NOMO-1 treated with DMSO at 0.1 percent for 48 hours (cell line): ENCODE results near the gene GALNS.
"Not testable (repeated sequence)": the region's sequence is repeated elsewhere in the genome, so short reads cannot be mapped to it uniquely, and the experiment has no call there.

ENCODE experiments used
- DNase-seq: peaks from one replicate; lab custom pipeline; 2025; ENCODE audit not compliant: unreplicated experiment; lab: John Stamatoyannopoulos, UW

The GALNS gene

DNA sequence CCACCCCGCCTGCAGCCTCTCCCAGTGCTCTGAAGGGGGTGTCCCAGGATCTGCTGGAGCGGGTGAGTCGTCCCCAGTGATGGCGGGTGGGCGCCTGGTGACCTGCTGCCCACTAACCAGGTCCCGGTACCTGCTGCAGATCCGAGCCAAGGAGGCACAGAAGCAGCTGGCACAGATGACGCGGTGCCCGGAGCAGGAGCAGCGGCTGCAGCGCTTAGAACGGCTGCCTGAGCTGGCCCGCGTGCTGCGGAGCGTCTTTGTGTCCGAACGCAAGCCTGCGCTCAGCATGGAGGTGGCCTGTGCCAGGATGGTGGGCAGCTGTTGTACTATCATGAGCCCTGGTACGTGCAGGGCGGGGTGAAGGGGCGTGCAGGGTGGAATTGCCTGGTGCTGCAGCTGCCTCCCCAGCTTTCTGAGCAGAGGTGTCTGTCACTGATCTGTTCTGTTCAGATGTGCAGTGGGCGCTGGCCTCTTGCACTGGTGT is 49.6 kb downstream of the GALNS start:
- DNase-seq = no peak

DNA sequence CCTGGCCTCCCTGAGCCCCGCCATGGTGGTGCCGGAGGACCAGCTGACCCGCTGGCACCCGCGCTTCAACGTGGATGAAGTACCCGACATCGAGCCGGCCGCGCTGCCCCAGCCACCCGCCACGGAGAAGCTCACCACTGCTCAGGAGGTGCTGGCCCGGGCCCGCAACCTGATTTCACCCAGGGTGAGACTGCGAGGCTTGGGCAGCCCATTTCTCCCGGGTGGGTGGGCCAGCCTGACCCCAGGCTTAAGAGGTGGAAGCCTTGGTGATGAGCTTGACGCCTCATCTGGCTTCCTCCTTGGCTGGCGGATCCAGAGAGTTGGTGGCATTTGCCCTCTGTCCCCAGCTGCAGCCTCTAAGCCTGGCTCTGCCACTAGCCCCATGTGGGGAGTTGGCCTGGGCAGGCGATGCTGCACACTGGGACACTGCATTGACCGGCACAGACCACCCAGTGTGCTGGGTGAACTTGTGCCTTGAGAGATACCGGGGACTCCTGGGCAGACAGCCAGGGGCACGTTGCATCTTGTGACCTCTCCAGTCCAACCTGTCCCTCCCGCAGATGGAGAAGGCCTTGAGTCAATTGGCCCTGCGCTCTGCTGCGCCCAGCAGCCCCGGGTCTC is 50.1 kb downstream of the GALNS start:
- no peak for DNase-seq

DNA sequence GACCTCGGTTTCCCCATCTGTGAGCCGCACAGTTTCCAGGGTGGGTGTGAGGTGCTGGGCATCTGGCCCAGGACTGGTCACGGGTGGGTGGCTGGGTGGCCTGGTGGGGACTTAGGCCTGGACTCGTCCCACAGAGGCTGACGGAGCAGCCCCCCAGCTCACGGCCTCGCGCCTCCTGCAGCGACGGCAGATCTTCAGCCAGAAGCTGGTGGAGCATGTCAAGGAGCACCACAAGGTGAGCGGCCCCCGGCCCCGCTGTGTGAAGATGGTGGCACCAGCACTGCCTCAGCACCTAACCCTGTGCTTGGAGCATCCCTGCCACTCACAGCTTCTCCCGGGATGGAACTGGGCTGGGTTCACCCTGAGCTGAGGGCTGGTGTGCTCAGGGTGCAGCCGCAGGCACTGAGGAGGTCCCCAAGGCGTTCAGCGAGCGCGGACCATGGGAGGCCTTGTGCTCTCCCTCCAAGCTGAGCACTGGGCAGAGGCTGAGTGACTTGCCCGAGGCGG is 50.8 kb downstream of the GALNS start:
- DNase-seq = no peak

DNA sequence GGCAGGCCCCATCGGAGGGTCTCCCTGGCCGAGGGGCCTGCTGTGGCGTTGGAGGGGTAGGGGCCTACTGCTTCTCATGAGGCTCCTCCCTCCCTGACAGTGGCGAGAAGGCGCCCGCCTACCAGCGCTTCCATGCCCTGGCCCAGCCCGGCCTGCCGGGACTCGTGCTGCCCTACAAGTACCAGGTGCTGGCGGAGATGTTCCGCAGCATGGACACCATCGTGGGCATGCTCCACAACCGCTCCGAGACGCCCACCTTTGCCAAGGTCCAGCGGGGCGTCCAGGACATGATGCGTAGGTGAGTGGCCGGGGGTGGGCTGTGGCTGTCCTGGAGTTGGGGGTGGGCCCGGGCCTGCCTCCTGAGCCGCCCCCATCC is 51.4 kb downstream of the GALNS start:
- no peak for DNase-seq

DNA sequence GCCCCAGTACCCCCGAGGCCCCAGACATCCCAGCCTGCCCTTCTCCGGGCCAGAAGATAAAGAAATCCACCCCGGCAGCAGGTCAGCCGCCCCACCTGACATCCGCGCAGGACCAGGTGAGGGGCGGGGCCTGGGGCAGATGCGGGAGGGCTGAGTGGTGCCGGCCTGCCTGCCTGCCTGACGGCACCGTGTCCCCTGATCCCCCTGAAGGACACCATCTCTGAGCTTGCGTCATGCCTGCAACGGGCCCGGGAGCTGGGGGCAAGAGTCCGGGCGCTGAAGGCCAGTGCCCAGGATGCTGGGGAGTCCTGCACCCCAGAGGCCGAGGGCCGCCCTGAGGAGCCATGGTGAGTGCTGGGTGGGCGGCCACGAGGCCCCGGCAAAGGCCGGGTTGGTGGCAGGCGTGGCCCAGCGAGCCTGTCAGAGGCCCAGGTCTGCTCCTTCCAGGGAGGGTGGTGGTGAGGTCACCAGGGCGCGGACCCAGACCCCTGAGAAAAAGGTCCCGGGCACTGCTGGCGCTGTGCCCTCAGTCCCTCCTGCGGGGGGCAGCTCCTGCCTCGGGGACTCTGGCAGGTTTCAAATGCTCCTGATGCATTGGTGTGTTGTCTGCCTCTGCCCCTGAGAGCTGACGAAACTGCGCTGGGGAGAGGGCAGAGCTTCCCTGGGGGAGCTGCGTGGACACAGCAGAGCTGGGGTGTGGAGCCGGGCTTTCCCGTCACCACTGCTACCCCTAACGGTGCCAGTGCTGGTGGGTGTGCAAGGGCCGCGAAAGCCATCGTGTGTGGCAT is 52.0 kb downstream of the GALNS start:
- DNase-seq = no peak

DNA sequence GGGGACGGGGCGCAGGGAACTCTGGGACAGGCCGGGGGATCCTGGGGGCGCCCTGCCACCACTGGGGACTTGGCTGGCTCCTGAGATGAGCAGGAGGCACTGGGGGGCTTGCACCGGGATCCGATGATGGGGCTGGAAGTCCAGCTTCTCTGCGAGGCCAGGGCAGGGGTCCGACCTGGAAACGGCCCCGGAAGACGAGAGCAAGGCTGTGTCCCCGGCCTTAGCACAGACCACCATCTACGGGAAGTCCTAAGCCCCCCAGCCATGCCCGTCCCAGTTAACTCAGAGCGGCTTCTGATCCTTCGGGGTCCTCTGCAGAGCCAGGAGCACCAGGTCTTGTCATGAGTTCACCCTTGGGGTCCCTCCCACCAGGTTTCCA is 52.6 kb downstream of the GALNS start:
- DNase-seq = no peak

DNA sequence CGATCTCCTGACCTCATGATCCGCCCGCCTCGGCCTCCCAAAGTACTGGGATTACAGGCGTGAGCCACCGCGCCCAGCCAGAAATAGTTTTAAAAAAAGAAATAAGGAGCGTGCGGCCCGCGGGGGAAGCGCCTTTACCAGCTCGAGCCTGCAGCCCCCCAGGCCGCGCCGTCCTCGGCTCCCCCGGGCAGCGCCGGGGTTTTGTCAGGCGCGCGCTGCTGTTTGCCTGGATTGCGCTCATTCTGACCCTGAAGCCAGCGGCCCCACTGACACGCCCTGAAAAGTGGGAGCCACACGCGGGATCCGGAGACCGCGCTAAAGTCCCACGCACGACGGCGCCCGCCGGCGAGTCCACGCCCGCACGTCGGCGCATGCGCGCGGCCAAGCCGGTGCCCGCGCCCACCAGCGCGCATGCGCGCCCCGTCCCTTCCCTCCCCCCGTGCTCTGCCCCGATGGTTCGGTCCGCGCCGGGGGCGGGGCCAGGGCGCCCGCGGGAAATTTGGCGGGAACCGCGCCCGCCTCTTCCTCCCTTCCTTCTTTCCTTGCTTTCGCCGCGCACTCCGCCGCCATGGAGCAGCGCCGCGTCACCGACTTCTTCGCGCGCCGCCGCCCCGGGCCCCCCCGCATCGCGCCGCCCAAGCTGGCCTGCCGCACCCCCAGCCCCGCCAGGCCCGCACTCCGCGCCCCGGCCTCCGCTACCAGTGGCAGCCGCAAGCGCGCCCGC is 53.3 kb downstream of the GALNS start, which contains the start of gene CDT1:
Gene CDT1, plus strand, starts transcription at position 526 of the 724 bp plus-strand sequence. Its CDS starts 43 bp downstream, at position 569.
- DNase-seq = peak; percentile 64

DNA sequence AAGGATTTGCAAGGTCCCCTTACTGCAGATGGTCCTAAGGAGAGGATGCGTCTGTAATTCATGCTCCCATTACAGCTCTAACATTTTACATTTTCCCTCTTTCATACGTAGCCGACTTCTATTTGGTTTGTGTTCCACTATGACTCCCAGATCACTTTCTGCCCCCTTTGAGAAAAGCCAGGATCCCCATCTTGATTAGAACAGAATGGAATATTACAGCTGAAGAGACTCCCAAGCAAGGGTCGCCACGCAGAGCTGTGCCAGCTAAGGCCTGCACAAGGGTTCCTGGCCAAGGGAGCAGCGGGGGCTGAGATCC is 56.5 kb downstream of the GALNS start:
- DNase-seq = no peak

DNA sequence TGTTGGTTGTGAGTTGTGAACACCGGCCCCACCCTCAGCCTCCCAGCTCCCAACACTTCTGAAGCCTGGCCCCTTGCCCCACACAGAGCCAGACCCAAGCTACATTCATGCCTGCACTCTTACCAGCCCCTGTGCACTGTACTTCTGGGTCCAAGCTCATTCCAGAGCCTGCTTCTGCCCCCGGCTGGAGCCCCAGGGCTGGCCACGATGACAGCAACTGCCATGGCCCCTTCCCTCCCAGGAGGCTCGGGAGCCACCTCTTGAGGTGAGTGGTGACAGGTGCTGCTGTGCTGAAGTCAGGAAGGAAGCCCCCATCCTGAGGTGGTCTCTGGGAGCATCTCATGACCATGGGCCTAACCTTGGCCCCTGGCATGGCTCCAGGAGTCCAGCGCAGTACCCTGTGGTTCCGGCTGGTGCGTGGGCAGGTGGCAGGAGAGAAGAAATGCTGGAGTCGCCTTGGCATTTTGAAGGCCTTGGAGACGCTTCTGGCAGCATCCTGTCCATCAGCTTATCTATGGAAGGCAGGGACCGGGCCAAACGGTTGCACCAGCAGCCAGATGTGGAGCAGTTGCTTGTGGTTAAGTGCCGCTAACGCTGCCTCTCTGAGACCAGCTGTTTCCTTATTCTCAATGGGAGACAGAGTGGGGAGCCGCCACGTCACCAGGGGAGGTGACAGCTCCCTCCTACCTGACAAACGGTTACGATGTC is 57.0 kb downstream of the GALNS start:
- DNase-seq = peak; percentile 71

DNA sequence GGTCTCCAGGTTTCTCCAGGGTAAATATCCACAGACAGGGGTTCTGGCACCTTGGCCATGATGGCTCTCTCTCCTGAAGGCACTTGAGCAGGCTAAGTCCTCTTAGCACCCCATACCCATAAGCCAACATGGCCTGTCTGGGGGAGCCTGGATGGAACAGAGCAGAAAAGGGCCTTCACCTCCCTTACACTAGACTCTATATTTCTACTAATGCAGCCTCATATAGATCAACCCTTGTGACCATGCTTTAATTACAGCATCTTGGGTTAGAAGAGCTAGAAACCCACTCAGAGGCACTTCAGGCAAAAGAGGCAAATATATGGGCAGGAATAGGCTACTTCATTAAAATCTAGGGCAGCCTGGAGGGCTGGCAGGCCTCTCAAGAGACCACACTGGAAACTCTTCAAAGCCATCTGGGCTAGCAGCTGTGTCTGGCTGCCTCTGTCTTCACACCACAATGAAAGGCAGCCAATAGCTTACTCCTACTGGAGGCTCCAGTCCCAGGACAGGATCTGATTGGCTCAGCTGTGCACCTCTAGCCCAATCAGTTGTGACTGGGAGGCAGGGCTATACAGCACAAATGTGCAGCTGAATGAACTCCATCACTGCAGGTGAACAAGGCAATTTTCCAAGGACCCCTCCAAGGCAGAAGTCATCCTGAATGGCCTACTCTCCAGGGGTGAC is 57.8 kb downstream of the GALNS start:
- no peak for DNase-seq

DNA sequence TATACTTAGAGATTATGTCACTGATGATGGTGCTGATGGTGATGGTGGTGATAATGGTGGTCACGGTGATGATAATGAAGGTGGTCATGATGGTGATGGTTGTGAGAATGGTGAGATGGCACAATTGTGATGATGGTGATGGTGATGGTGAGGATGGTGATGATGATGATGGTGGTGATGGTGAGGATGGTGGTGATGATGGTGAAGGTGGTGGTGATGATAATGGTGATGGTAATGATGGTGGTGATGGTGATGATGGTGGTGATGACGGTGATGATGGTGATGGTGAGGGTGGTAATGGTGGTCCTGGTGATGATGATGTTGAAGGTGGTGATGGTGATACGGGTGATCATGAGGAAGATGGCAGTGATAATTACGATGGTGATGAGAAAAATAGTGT is 58.7 kb downstream of the GALNS start:
- no peak for DNase-seq

DNA sequence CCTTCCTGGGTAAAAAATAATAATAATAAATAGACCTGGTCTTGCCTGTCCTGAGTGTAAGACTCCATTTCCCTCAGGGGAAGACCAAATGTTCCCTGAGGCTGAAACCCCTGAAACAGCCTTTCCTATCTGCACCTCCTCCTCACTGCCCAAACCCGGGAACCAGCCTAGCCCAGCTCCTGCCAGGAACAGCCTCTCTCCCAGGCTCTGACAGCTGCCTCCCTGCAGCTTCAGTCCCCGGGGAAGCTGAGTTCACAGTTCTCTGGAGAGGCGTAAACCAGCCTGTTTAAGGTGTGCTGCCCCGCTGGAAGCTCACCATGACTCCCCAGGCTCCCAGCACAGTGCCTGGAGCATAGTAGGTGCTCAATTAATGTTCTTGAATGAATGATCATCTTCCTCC is 60.5 kb downstream of the GALNS start:
- no peak for DNase-seq

DNA sequence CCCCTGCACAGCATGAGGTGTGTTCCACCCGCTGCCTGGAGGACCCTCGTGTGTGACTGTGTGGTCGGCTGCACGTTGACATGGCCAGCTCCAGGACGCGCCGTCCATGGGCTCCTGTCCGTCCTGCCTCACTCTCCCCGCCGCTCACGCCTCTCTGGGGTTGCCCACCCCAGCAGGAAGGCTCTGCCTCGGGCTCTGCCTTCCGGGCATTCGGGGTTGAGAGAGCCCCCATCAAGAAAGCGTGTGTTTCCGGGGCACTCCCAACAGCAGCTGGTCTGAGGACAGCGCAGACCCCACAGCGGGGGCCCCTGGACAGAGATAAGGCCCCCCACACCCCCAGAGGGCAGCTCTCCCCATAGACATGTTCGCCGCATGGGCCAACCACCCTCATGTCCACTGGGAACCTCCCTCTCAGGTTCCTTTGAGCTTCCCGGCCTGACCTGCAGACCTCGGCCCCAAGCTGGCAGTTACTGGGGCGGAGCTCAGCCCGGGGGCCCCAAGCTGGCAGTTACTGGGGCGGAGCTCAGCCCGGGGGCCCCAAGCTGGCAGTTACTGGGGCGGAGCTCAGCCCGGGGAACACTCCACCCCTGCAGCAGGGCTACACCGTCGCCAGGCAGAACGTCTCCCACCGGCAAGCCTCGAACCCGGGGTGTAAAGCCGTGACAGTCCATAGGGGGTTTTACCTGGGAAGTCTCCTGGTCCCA is 63.3 kb downstream of the GALNS start:
- DNase-seq = peak; percentile 71

DNA sequence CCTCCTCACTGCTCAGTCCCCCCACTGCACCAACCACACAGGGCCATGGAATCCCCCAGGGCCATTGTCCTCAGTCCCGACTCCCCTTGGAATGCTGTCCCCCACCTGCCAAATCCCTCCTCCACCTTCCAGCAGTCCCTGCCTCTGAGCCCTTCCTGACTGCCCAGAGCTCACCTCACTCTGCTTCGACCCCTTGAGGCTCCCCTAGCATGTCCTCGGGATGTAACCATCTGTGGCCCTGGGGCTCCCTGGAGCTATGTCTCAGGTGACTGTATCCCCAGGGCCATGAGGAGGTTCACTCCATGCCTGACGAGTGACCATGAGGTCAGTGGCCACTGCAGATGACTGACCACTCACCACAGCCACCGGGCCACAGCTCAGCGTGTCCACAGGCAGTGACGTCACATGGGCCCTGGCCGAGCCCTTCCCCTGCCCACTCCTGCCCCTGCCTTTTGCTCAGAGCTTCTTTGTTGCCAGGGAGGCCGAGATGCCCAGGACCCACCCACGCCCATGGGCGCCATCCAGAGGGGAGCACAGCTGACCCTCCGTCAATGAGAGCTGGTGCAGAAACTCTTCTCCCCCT is 64.0 kb downstream of the GALNS start:
- no peak for DNase-seq

DNA sequence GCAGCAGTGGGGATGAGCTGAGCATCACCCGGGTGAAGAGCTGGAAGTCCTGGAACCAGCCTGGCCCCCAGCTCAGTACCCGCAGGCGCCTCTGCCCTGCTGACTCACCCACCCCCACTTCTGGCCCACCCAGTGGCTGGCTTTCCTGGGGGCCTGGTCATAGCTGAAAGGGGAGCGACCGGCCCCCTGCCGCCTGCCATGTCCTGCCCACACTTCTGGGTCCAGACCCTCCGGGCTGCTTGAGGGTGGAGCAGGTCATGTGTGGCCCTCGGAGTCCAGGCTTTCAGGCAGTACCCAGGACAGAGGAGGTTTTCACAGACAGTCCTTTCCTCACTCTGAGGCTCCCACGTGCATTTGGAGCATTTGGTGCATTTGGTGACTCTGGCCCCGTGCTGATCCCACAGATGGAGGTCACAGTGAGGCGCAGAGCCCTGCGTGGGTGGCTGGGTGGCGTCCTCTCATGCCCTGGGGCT is 64.6 kb downstream of the GALNS start:
- DNase-seq = no peak

DNA sequence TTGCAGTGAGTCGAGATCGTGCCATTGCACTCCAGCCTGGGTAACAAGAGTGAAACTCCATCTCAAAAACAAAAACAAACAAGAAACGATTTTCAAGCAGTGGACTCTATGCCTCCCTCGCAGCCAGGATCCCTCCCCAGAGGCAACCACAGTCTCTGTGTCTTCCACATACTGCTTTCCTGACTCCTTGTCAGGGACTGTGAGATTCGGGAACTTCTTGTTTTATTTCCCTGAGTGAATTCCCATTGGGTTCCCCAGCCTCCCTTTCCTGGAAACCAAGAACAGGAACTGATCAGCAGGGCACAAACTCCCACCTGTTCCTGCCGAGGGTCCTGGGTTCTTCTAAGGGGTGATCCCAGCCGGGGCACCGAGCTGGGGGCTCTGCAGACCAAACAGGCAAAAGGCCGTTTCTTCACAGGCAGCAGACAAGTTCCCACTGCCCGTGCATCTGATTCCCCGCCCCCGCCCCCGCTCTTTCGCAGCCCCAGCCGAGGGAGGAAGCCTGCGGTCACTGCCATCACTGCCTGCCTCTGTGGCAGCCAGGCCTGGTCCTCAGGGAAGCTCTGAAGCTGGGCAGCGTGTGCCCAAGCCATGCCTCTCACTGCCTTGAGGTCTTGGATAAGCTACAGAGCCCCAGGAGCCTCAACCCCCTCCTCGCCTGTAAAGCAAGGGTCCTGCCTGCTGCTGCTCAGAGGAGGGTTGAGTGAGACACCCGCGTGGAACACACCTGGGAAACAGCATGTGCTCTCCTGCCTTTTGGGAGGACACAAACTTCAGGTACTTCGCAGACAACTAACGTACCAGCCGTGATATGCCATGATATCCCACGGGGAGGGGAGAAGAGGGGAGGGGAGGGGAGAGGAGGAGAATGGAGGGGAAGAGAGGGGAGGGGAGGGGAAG is 66.2 kb downstream of the GALNS start:
- peak; percentile 57 for DNase-seq

DNA sequence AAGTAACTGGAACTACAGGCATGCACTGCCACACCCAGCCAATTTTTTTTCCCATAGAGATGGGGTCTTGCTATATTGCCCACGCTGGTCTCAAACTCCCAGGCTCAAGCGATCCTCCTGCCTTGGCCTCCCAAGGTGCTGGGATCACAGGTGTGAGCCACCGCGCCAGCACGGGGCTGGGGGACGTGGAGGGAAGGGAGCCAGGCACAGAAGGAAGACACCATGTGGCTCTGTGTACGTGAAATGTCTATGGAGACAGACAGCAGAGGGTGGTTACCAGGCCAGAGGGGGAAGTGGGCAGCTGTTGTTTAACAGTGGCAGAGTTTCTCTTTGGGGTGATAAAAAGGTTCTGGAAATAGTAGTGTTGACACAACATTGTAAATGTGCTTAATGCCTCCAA is 67.2 kb downstream of the GALNS start:
- DNase-seq = peak; percentile 89

DNA sequence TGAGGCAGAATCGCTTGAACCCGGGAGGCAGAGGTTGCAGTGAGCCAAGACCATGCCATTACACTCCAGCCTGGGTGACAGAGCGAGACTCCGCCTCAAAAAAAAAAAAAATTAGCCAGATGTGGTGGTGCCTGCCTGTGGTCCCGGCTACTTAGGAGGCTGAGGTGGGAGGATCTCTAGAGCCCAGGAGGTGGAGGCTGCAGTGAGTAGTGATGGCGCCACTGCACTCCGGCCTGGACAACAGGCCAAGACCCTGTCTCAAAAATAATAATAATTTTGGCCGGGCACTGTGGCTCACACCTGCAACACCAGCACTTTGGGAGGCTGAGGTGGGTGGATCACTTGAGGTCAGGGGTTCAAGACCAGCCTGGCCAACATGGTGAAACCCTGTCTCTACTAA is 68.0 kb downstream of the GALNS start:
- DNase-seq = not testable (repeated sequence)
